Right atrium auricular region (tissue), 2 donors: ENCODE data around the gene DSTN. TPM values are rescaled to one million over a fixed set of nuclear protein-coding genes. Genes with fewer than 3 reads are reported as not detected.

ENCODE experiments used
- DNase-seq: peaks from one replicate; pipeline ENCODE4 v3.0.0-alpha.2; 2019; ENCODE audit warnings: low spot score
- H3K27ac ChIP-seq, 2 donors: fragments of 200-600 bp; sonication (generic); 1 replicate in 1 of 2; 2 replicates in 1 of 2; pipeline ENCODE4 v1.5.1; 2016 to 2019
- H3K27me3 ChIP-seq, 2 donors: fragments of 200-600 bp; sonication (generic); one replicate each; pipeline versions ENCODE4 v1.5.1 to v1.6.0; 2017 to 2019
- H3K36me3 ChIP-seq: fragments of 200-600 bp; sonication (generic); one replicate; pipeline ENCODE4 v1.5.1; 2016
- H3K4me1 ChIP-seq, 2 donors: fragments of 200-600 bp; sonication (generic); one replicate each; pipeline versions ENCODE4 v1.5.1 to v1.6.0; 2017 to 2019
- H3K4me3 ChIP-seq, 2 donors: fragments of 200-600 bp; sonication (generic); 1 replicate in 1 of 2; 2 replicates in 1 of 2; pipeline ENCODE4 v1.5.1; 2017 to 2019; ENCODE audit warnings: mild to moderate bottlenecking in 1 of 2, moderate library complexity in 1 of 2
- H3K9me3 ChIP-seq, 2 donors: fragments of 200-600 bp; sonication (generic); one replicate each; pipeline ENCODE4 v1.5.1; 2019
- CTCF ChIP-seq, 2 donors: fragments of 200-600 bp; sonication (generic); IDR thresholded peaks; one replicate each; pipeline ENCODE4 v1.5.1; 2019; ENCODE audit warnings: antibody characterized with exemption in 2 of 2
- total RNA-seq, 2 donors: library from RNA; depleted of rRNA; stranded (reverse); fragments of >200 nt; gene quantifications; one replicate each; pipeline ENCODE4 v1.1.0, GENCODE V29; 2016

DSTN gene
- total RNA-seq, 2 donors from 2014 or later = 585 to 760 TPM

GRCh38 chr20:17586250-17586649 is 16.4 kb downstream of the DSTN start:
- Histone ChIP-seq H3K27me3 (no peaks in the 10 kb centered on the region), H3K27ac (no peak overlapping the region), H3K9me3 (no peaks in the 10 kb centered on the region), H3K4me3 (no peak overlapping the region), H3K36me3 (no peaks in the 10 kb centered on the region), H3K4me1 (peaks cover 0 to 63% of the 10 kb centered on the region in 2 donors)
- DNase-seq = no peak
- no peak for TF ChIP-seq CTCF (IDR thresholded peaks at IDR 0.05)

GRCh38 chr20:17587148-17587547 is 17.3 kb downstream of the DSTN start:
- no peak for TF ChIP-seq CTCF (IDR thresholded peaks at IDR 0.05)
- no peak overlapping the region for H3K4me3 ChIP-seq
- no peaks in the 10 kb centered on the region for H3K9me3 ChIP-seq
- H3K27ac ChIP-seq = no peak overlapping the region
- H3K27me3 ChIP-seq = no peaks in the 10 kb centered on the region
- H3K4me1 ChIP-seq = peaks cover 0 to 70% of the 10 kb centered on the region in 2 donors
- DNase-seq = no peak
- no peaks in the 10 kb centered on the region for H3K36me3 ChIP-seq

GRCh38 chr20:17587824-17588223 is 17.9 kb downstream of the DSTN start:
- no peak for DNase-seq
- no peaks in the 10 kb centered on the region for H3K27me3 ChIP-seq
- no peaks in the 10 kb centered on the region for H3K36me3 ChIP-seq
- TF ChIP-seq CTCF (IDR thresholded peaks at IDR 0.05) = no peak
- H3K9me3 ChIP-seq = no peaks in the 10 kb centered on the region
- peak overlapping the region in 1 of 2 donors; percentile 51 for H3K27ac ChIP-seq
- peaks cover 0 to 75% of the 10 kb centered on the region in 2 donors for H3K4me1 ChIP-seq
- H3K4me3 ChIP-seq = no peak overlapping the region

- Histone ChIP-seq H3K9me3 (no peaks in the 10 kb centered on the region), H3K27me3 (no peaks in the 10 kb centered on the region), H3K27ac (peak overlapping the region; percentile 51 to 65), H3K36me3 (no peaks in the 10 kb centered on the region), H3K4me3 (no peak overlapping the region), H3K4me1 (peaks cover 0 to 84% of the 10 kb centered on the region in 2 donors)
- DNase-seq = no peak
- TF ChIP-seq CTCF (IDR thresholded peaks at IDR 0.05) = no peak
Observed at GRCh38 chr20:17589161-17589834, 19.4 kb downstream of the DSTN start.

- peak overlapping the region; percentile 51 to 65 for H3K27ac ChIP-seq
- no peak for TF ChIP-seq CTCF (IDR thresholded peaks at IDR 0.05)
- no peaks in the 10 kb centered on the region for H3K36me3 ChIP-seq
- H3K27me3 ChIP-seq = no peaks in the 10 kb centered on the region
- H3K9me3 ChIP-seq = no peaks in the 10 kb centered on the region
- H3K4me1 ChIP-seq = peaks cover 0 to 87% of the 10 kb centered on the region in 2 donors
- no peak for DNase-seq
- no peak overlapping the region for H3K4me3 ChIP-seq
Observed at GRCh38 chr20:17590245-17590644, 20.4 kb downstream of the DSTN start.

GRCh38 chr20:17593902-17594301 is 24.0 kb downstream of the DSTN start:
- no peak for TF ChIP-seq CTCF (IDR thresholded peaks at IDR 0.05)
- no peak for DNase-seq
- no peak overlapping the region for H3K4me3 ChIP-seq

More at GRCh38 chr20:17593902-17594301, 24.0 kb downstream of the DSTN start:
- H3K36me3 ChIP-seq = peaks cover 2% of the 10 kb centered on the region
- no peaks in the 10 kb centered on the region for H3K27me3 ChIP-seq
- H3K4me1 ChIP-seq = peaks cover 0 to 85% of the 10 kb centered on the region in 2 donors
- peak overlapping the region; percentile 13 to 23 for H3K27ac ChIP-seq
- H3K9me3 ChIP-seq = no peaks in the 10 kb centered on the region
